ENCODE measurements around the gene GIGYF1. TPM values are rescaled to one million over a fixed set of nuclear protein-coding genes. Genes with fewer than 3 reads are reported as not detected.

Gene GIGYF1
- polyA plus RNA-seq, 1 donor: 47.6 TPM

Other genes starting within 250 kb of the GIGYF1 start
- gene SPACDR, start 230.0 kb downstream of the GIGYF1 start, polyA plus RNA-seq: 1.4 TPM
- gene TSC22D4, start 215.0 kb downstream of the GIGYF1 start, polyA plus RNA-seq: 56.8 TPM
- 3.5 TPM for gene NYAP1, start 210.3 kb downstream of the GIGYF1 start, polyA plus RNA-seq
- gene AGFG2, start 155.0 kb downstream of the GIGYF1 start, polyA plus RNA-seq: 18.6 TPM
- 7.9 TPM for gene SAP25, start 120.3 kb downstream of the GIGYF1 start, polyA plus RNA-seq
- gene LRCH4, start 108.1 kb downstream of the GIGYF1 start, polyA plus RNA-seq: 40.0 TPM
- gene FBXO24, start 107.9 kb downstream of the GIGYF1 start, polyA plus RNA-seq: 0.88 TPM
- gene PCOLCE, start 91.9 kb downstream of the GIGYF1 start, polyA plus RNA-seq: 51.4 TPM
- 13.7 TPM for gene MOSPD3, start 81.7 kb downstream of the GIGYF1 start, polyA plus RNA-seq
- 2.7 TPM for gene TFR2, start 52.7 kb downstream of the GIGYF1 start, polyA plus RNA-seq
- gene ACTL6B, start 37.8 kb downstream of the GIGYF1 start, polyA plus RNA-seq: 2.9 TPM
- 193 TPM for gene GNB2, start 20.5 kb downstream of the GIGYF1 start, polyA plus RNA-seq
- gene POP7, start 11.9 kb upstream of the GIGYF1 start, polyA plus RNA-seq: 28.7 TPM
- 0.19 TPM for gene EPO, start 26.2 kb upstream of the GIGYF1 start, polyA plus RNA-seq
- 0.04 TPM for gene ZAN, start 39.3 kb upstream of the GIGYF1 start, polyA plus RNA-seq
- gene EPHB4, start 133.3 kb upstream of the GIGYF1 start, polyA plus RNA-seq: 30.4 TPM
- 26.0 TPM for gene SLC12A9, start 158.5 kb upstream of the GIGYF1 start, polyA plus RNA-seq
- gene TRIP6, start 173.1 kb upstream of the GIGYF1 start, polyA plus RNA-seq: 46.1 TPM
- 118 TPM for gene SRRT, start 180.9 kb upstream of the GIGYF1 start, polyA plus RNA-seq
- 2.4 TPM for gene UFSP1, start 195.5 kb upstream of the GIGYF1 start, polyA plus RNA-seq
- gene ACHE, start 201.6 kb upstream of the GIGYF1 start, polyA plus RNA-seq: 7.4 TPM